GM23338 (cell line): ENCODE results near the gene NUTM2F. TPM values are rescaled to one million over a fixed set of nuclear protein-coding genes. Genes with fewer than 3 reads are reported as not detected.

Source experiments
- ATAC-seq: fragments of 200-7000 bp; cut with Tn5 transposase; 3 replicates; pipeline ENCODE4 v1.9.1; 2020
- DNase-seq: peaks from one replicate; pipeline ENCODE4 v3.0.0-alpha.2; 2015; ENCODE audit warnings: low spot score
- H2AFZ ChIP-seq: fragments of 200-600 bp; sonication (generic); 2 replicates; pipeline ENCODE4 v1.8.0; 2016; ENCODE audit warnings: antibody characterized with exemption, mild to moderate bottlenecking, moderate library complexity
- H3F3A ChIP-seq: fragments of 200-600 bp; sonication (generic); replicated peaks from 2 replicates; pipeline ENCODE4 v1.8.0; 2017; ENCODE audit warnings: antibody characterized with exemption, mixed run types, low read depth
- H3K27ac ChIP-seq: fragments of 200-600 bp; sonication (generic); 2 replicates; pipeline ENCODE4 v1.6.1; 2016; ENCODE audit warnings: low read depth
- H3K27me3 ChIP-seq: fragments of 200-600 bp; sonication (generic); 2 replicates; pipeline ENCODE4 v1.8.0; 2016; ENCODE audit warnings: mild to moderate bottlenecking, mixed run types, moderate library complexity; ENCODE audit not compliant: insufficient read depth
- H3K36me3 ChIP-seq: fragments of 200-600 bp; sonication (generic); 2 replicates; pipeline ENCODE4 v1.8.0; 2016; ENCODE audit warnings: mild to moderate bottlenecking; ENCODE audit not compliant: insufficient read depth
- H3K4me1 ChIP-seq: fragments of 200-600 bp; sonication (generic); 2 replicates; pipeline ENCODE4 v1.8.0; 2016; ENCODE audit warnings: mild to moderate bottlenecking, moderate library complexity; ENCODE audit not compliant: insufficient read depth
- H3K4me2 ChIP-seq: fragments of 200-600 bp; sonication (generic); 2 replicates; pipeline ENCODE4 v1.7.1; 2017; ENCODE audit warnings: mixed run types
- H3K4me3 ChIP-seq: fragments of 200-600 bp; sonication (generic); 2 replicates; pipeline ENCODE4 v1.6.1; 2016; ENCODE audit warnings: mixed run types
- H3K79me2 ChIP-seq: fragments of 200-600 bp; sonication (generic); replicated peaks from 2 replicates; pipeline ENCODE4 v1.8.0; 2017; ENCODE audit warnings: mild to moderate bottlenecking; ENCODE audit not compliant: insufficient read depth
- H3K9me2 ChIP-seq: fragments of 200-600 bp; sonication (generic); 2 replicates; pipeline ENCODE4 v1.8.0; 2017; ENCODE audit not compliant: insufficient read depth
- H4K20me1 ChIP-seq: fragments of 200-600 bp; sonication (generic); replicated peaks from 2 replicates; pipeline ENCODE4 v1.8.0; 2017; ENCODE audit warnings: mild to moderate bottlenecking; ENCODE audit not compliant: insufficient read depth
- H3K27ac Mint-ChIP-seq: 2 replicates; pipeline ENCODE4 v1.8.0; 2020; ENCODE audit warnings: inconsistent platforms, mild to moderate bottlenecking, moderate library complexity, mixed read lengths
- H3K27me3 Mint-ChIP-seq: 3 replicates; pipeline ENCODE4 v1.8.0; 2022; ENCODE audit warnings: low read depth, mild to moderate bottlenecking, moderate library complexity, mixed read lengths, inconsistent platforms; ENCODE audit not compliant: insufficient read depth, poor library complexity
- H3K36me3 Mint-ChIP-seq: 3 replicates; pipeline ENCODE4 v1.8.0; 2021; ENCODE audit warnings: low read depth, mild to moderate bottlenecking, inconsistent platforms, moderate library complexity, mixed read lengths
- H3K4me1 Mint-ChIP-seq: 3 replicates; pipeline ENCODE4 v1.8.0; 2020; ENCODE audit warnings: mild to moderate bottlenecking, inconsistent platforms, mixed read lengths
- H3K4me3 Mint-ChIP-seq: 3 replicates; pipeline ENCODE4 v1.8.0; 2021; ENCODE audit warnings: moderate library complexity, mild to moderate bottlenecking, inconsistent platforms, mixed read lengths
- H3K9me3 Mint-ChIP-seq: 3 replicates; pipeline ENCODE4 v1.8.0; 2020; ENCODE audit warnings: moderate library complexity, mild to moderate bottlenecking, inconsistent platforms, mixed read lengths
- CREB1 ChIP-seq: fragments of 250-450 bp; sonication (Bioruptor Pico); IDR thresholded peaks from 2 replicates; pipeline ENCODE4 v1.5.0; 2020; ENCODE audit warnings: low read depth, mild to moderate bottlenecking, moderate library complexity
- EZH2 ChIP-seq: fragments of 200-600 bp; sonication (generic); IDR thresholded peaks from one replicate; pipeline ENCODE4 v1.8.0; 2017; ENCODE audit warnings: antibody characterized with exemption, mild to moderate bottlenecking, low read depth; ENCODE audit not compliant: unreplicated experiment
- POLR2AphosphoS5 ChIP-seq: IDR thresholded peaks from 2 replicates; pipeline ENCODE4 v1.6.1; 2016; ENCODE audit warnings: antibody characterized with exemption, low read depth
- ZNF114 ChIP-seq: fragments of 250-450 bp; sonication (Bioruptor Pico); IDR thresholded peaks from 2 replicates; pipeline ENCODE4 v1.5.0; 2020; ENCODE audit warnings: mild to moderate bottlenecking, moderate library complexity
- ZNF331 ChIP-seq: fragments of 250-450 bp; sonication (Bioruptor Pico); IDR thresholded peaks from 2 replicates; pipeline ENCODE4 v1.5.0; 2020; ENCODE audit warnings: low read depth, mild to moderate bottlenecking, moderate library complexity
- polyA plus RNA-seq: library from polyadenylated mRNA; unstranded; fragments of >200 nt; fragmentation: Nextera tagmentation; extraction: Ambion mirVana; gene quantifications from 2 replicates; pipeline ENCODE4 v1.2.1, GENCODE V29; 2016
- total RNA-seq: library from RNA; depleted of rRNA; stranded (reverse); fragments of >200 nt; shearing (Covaris generic); gene quantifications from 2 replicates; pipeline ENCODE4 v1.2.3, GENCODE V29; 2014
- TF ChIP-seq, protein P1 (sequence below): fragments of 250-450 bp; sonication (Bioruptor Pico); IDR thresholded peaks from 2 replicates; pipeline ENCODE4 v1.5.0; 2020; ENCODE audit warnings: mild to moderate bottlenecking, moderate library complexity
- TF ChIP-seq, protein P2 (sequence below): IDR thresholded peaks from 2 replicates; pipeline ENCODE4 v1.6.1; 2016; ENCODE audit warnings: antibody characterized with exemption

Gene NUTM2F
- total and polyA plus RNA-seq, 2 experiments from 2014 or later, result 0.19 to 0.45 TPM

GRCh38 chr9:94280409-94280989 is 47.9 kb downstream of the NUTM2F start:
- Histone ChIP-seq H3K79me2 (peaks cover 4% of the 10 kb centered on the region), H3K27ac (no peak overlapping the region), H3K4me1 (0 out of 2 replicates have a peak, but pooled peaks cover 3% of the 10 kb centered on the region), H3K36me3 (peaks cover 13% of the 10 kb centered on the region), H3K9me2 (no peaks in the 10 kb centered on the region), H2AFZ (no peak overlapping the region), H3F3A (no peaks in the 10 kb centered on the region), H3K4me3 (no peak overlapping the region), H3K27me3 (no peaks in the 10 kb centered on the region), H4K20me1 (no peaks in the 10 kb centered on the region), H3K4me2 (no peak overlapping the region)
- Mint-ChIP-seq H3K4me3 (no peak overlapping the region), H3K27me3 (no peaks in the 10 kb centered on the region), H3K9me3 (peaks cover 24% of the 10 kb centered on the region), H3K36me3 (peaks cover 58% of the 10 kb centered on the region), H3K4me1 (peaks cover 4% of the 10 kb centered on the region), H3K27ac (no peak overlapping the region)
- no peak for DNase-seq
- ATAC-seq, result no peak
- TF ChIP-seq POLR2AphosphoS5 (no peak), EZH2 (no peak), ZNF331 (no peak), CREB1 (no peak), ZNF114 (CRISPR knock-in tag) (no peak)
- TF ChIP-seq, protein P1, sequence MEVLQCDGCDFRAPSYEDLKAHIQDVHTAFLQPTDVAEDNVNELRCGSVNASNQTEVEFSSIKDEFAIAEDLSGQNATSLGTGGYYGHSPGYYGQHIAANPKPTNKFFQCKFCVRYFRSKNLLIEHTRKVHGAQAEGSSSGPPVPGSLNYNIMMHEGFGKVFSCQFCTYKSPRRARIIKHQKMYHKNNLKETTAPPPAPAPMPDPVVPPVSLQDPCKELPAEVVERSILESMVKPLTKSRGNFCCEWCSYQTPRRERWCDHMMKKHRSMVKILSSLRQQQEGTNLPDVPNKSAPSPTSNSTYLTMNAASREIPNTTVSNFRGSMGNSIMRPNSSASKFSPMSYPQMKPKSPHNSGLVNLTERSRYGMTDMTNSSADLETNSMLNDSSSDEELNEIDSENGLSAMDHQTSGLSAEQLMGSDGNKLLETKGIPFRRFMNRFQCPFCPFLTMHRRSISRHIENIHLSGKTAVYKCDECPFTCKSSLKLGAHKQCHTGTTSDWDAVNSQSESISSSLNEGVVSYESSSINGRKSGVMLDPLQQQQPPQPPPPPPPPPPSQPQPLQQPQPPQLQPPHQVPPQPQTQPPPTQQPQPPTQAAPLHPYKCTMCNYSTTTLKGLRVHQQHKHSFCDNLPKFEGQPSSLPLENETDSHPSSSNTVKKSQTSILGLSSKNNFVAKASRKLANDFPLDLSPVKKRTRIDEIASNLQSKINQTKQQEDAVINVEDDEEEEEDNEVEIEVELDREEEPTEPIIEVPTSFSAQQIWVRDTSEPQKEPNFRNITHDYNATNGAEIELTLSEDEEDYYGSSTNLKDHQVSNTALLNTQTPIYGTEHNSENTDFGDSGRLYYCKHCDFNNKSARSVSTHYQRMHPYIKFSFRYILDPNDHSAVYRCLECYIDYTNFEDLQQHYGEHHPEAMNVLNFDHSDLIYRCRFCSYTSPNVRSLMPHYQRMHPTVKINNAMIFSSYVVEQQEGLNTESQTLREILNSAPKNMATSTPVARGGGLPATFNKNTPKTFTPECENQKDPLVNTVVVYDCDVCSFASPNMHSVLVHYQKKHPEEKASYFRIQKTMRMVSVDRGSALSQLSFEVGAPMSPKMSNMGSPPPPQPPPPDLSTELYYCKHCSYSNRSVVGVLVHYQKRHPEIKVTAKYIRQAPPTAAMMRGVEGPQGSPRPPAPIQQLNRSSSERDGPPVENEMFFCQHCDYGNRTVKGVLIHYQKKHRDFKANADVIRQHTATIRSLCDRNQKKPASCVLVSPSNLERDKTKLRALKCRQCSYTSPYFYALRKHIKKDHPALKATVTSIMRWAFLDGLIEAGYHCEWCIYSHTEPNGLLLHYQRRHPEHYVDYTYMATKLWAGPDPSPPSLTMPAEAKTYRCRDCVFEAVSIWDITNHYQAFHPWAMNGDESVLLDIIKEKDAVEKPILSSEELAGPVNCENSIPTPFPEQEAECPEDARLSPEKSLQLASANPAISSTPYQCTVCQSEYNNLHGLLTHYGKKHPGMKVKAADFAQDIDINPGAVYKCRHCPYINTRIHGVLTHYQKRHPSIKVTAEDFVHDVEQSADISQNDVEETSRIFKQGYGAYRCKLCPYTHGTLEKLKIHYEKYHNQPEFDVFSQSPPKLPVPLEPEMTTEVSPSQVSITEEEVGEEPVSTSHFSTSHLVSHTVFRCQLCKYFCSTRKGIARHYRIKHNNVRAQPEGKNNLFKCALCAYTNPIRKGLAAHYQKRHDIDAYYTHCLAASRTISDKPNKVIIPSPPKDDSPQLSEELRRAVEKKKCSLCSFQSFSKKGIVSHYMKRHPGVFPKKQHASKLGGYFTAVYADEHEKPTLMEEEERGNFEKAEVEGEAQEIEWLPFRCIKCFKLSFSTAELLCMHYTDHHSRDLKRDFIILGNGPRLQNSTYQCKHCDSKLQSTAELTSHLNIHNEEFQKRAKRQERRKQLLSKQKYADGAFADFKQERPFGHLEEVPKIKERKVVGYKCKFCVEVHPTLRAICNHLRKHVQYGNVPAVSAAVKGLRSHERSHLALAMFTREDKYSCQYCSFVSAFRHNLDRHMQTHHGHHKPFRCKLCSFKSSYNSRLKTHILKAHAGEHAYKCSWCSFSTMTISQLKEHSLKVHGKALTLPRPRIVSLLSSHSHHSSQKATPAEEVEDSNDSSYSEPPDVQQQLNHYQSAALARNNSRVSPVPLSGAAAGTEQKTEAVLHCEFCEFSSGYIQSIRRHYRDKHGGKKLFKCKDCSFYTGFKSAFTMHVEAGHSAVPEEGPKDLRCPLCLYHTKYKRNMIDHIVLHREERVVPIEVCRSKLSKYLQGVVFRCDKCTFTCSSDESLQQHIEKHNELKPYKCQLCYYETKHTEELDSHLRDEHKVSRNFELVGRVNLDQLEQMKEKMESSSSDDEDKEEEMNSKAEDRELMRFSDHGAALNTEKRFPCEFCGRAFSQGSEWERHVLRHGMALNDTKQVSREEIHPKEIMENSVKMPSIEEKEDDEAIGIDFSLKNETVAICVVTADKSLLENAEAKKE, result no peak
- TF ChIP-seq, protein P2, sequence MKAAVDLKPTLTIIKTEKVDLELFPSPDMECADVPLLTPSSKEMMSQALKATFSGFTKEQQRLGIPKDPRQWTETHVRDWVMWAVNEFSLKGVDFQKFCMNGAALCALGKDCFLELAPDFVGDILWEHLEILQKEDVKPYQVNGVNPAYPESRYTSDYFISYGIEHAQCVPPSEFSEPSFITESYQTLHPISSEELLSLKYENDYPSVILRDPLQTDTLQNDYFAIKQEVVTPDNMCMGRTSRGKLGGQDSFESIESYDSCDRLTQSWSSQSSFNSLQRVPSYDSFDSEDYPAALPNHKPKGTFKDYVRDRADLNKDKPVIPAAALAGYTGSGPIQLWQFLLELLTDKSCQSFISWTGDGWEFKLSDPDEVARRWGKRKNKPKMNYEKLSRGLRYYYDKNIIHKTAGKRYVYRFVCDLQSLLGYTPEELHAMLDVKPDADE, result no peak
